H9 (cell line): ENCODE results near the gene PRAMEF14. TPM values are rescaled to one million over a fixed set of nuclear protein-coding genes. Genes with fewer than 3 reads are reported as not detected.
"Not testable (repeated sequence)": the region's sequence is repeated elsewhere in the genome, so short reads cannot be mapped to it uniquely, and the experiment has no call there.

ENCODE experiments used
- DNase-seq: peaks from one replicate; pipeline ENCODE4 v3.0.0-alpha.2; 2017
- H2AFZ ChIP-seq: one replicate; pipeline ENCODE4 v1.6.1; 2013; ENCODE audit warnings: mild to moderate bottlenecking, low read length, control low read depth, moderate library complexity
- H2AK5ac ChIP-seq: 2 replicates; pipeline ENCODE4 v1.6.1; 2013; ENCODE audit warnings: low read length, control low read depth, mixed read lengths; ENCODE audit not compliant: insufficient read length
- H2BK120ac ChIP-seq: one replicate; pipeline ENCODE4 v1.6.1; 2013; ENCODE audit warnings: low read depth, mild to moderate bottlenecking, low read length, control low read depth, inconsistent platforms; ENCODE audit not compliant: poor library complexity, severe bottlenecking
- H2BK12ac ChIP-seq: 2 replicates; pipeline ENCODE4 v1.6.1; 2013; ENCODE audit warnings: low read length, control low read depth, mixed read lengths, low read depth; ENCODE audit not compliant: insufficient read length
- H2BK15ac ChIP-seq: 2 replicates; pipeline ENCODE4 v1.6.1; 2013; ENCODE audit warnings: low read depth, low read length, control low read depth
- H2BK20ac ChIP-seq: one replicate; pipeline ENCODE4 v1.6.1; 2013; ENCODE audit warnings: low read depth, mild to moderate bottlenecking, low read length, control low read depth, inconsistent platforms; ENCODE audit not compliant: poor library complexity, severe bottlenecking
- H2BK5ac ChIP-seq: 2 replicates; pipeline ENCODE4 v1.6.1; 2013; ENCODE audit warnings: low read length, control low read depth, mixed read lengths; ENCODE audit not compliant: insufficient read length
- H3K14ac ChIP-seq: 2 replicates; pipeline ENCODE4 v1.6.1; 2013; ENCODE audit warnings: low read length, control low read depth; ENCODE audit not compliant: insufficient read depth
- H3K18ac ChIP-seq: 2 replicates; pipeline ENCODE4 v1.6.1; 2013; ENCODE audit warnings: low read depth, mild to moderate bottlenecking, mixed read lengths, low read length, control low read depth; ENCODE audit not compliant: insufficient read length
- H3K23ac ChIP-seq: 2 replicates; pipeline ENCODE4 v1.6.1; 2013; ENCODE audit warnings: low read length, control low read depth, mixed read lengths, low read depth; ENCODE audit not compliant: insufficient read length
- H3K23me2 ChIP-seq: 2 replicates; pipeline ENCODE4 v1.6.1; 2013; ENCODE audit warnings: low read depth, mild to moderate bottlenecking, mixed read lengths, low read length, control low read depth; ENCODE audit not compliant: insufficient read length, poor library complexity, severe bottlenecking
- H3K27ac ChIP-seq: 2 replicates; pipeline ENCODE4 v1.5.1; 2013; ENCODE audit warnings: low read length, control low read depth, mixed read lengths, low read depth; ENCODE audit not compliant: insufficient read length
- H3K27me3 ChIP-seq: 2 replicates; pipeline ENCODE4 v1.6.1; 2013; ENCODE audit warnings: low read length, control low read depth, inconsistent platforms; ENCODE audit not compliant: insufficient read depth
- H3K4ac ChIP-seq: 2 replicates; pipeline ENCODE4 v1.6.1; 2013; ENCODE audit warnings: low read depth, mild to moderate bottlenecking, control low read depth, inconsistent platforms, low read length, moderate library complexity
- H3K4me1 ChIP-seq: 2 replicates; pipeline ENCODE4 v1.6.1; 2013; ENCODE audit warnings: low read length, control low read depth, inconsistent platforms; ENCODE audit not compliant: insufficient read depth
- H3K4me2 ChIP-seq: 2 replicates; pipeline ENCODE4 v1.6.1; 2013; ENCODE audit warnings: low read length, control low read depth, mixed read lengths; ENCODE audit not compliant: insufficient read length, insufficient read depth
- H3K56ac ChIP-seq: 2 replicates; pipeline ENCODE4 v1.6.1; 2013; ENCODE audit warnings: low read depth, mild to moderate bottlenecking, mixed read lengths, low read length, control low read depth; ENCODE audit not compliant: insufficient read length
- H3K79me1 ChIP-seq: 2 replicates; pipeline ENCODE4 v1.6.1; 2013; ENCODE audit warnings: low read depth, mild to moderate bottlenecking, moderate library complexity, low read length, control low read depth, inconsistent platforms; ENCODE audit not compliant: insufficient read depth, poor library complexity, severe bottlenecking
- H3K79me2 ChIP-seq: 2 replicates; pipeline ENCODE4 v1.6.1; 2013; ENCODE audit warnings: low read length, control low read depth, inconsistent platforms; ENCODE audit not compliant: insufficient read depth
- H3K9ac ChIP-seq: 2 replicates; pipeline ENCODE4 v1.6.1; 2013; ENCODE audit warnings: low read length, control low read depth, mixed read lengths; ENCODE audit not compliant: insufficient read length; ENCODE audit errors: extremely low read depth
- H3K9me3 ChIP-seq: one replicate; pipeline ENCODE4 v1.6.1; 2013; ENCODE audit warnings: low read depth, low read length, inconsistent platforms; ENCODE audit not compliant: control insufficient read depth
- H3T11ph ChIP-seq: one replicate; pipeline ENCODE4 v1.6.1; 2013; ENCODE audit warnings: mild to moderate bottlenecking, low read length, control low read depth, inconsistent platforms
- H4K20me1 ChIP-seq: one replicate; pipeline ENCODE4 v1.6.1; 2013; ENCODE audit not compliant: control insufficient read depth, insufficient read length, insufficient read depth
- H4K5ac ChIP-seq: 2 replicates; pipeline ENCODE4 v1.6.1; 2013; ENCODE audit warnings: low read depth, mild to moderate bottlenecking, mixed read lengths, low read length, control low read depth; ENCODE audit not compliant: insufficient read length
- H4K8ac ChIP-seq: replicated peaks from 2 replicates; pipeline ENCODE4 v1.6.1; 2013; ENCODE audit warnings: low read length, control low read depth, mixed read lengths, low read depth; ENCODE audit not compliant: insufficient read length
- H4K91ac ChIP-seq: 2 replicates; pipeline ENCODE4 v1.6.1; 2013; ENCODE audit warnings: low read depth, mild to moderate bottlenecking, moderate library complexity, mixed read lengths, low read length, control low read depth; ENCODE audit not compliant: insufficient read length
- H3K27ac Mint-ChIP-seq, 3 experiments: 2 replicates in 2 of 3; 3 replicates in 1 of 3; pipeline ENCODE4 v1.8.0; 2020 to 2021; ENCODE audit warnings: mixed read lengths in 3 of 3, mild to moderate bottlenecking in 1 of 3, moderate library complexity in 1 of 3
- H3K27me3 Mint-ChIP-seq: 2 replicates; pipeline ENCODE4 v1.8.0; 2021; ENCODE audit warnings: low read depth, mild to moderate bottlenecking, moderate library complexity, mixed read lengths
- H3K36me3 Mint-ChIP-seq, 3 experiments: 2 replicates in 2 of 3; 3 replicates in 1 of 3; pipeline ENCODE4 v1.8.0; 2020 to 2021; ENCODE audit warnings: low read depth in 3 of 3, mixed read lengths in 3 of 3; ENCODE audit not compliant: insufficient read depth in 1 of 3
- H3K4me1 Mint-ChIP-seq, 2 experiments: 2 replicates each; pipeline ENCODE4 v1.8.0; 2020; ENCODE audit warnings: mixed read lengths in 2 of 2
- H3K4me3 Mint-ChIP-seq, 2 experiments: 2 replicates in 1 of 2; 3 replicates in 1 of 2; pipeline ENCODE4 v1.8.0; 2020 to 2021; ENCODE audit warnings: mild to moderate bottlenecking in 2 of 2, mixed read lengths in 2 of 2, moderate library complexity in 1 of 2
- H3K9me3 Mint-ChIP-seq, 2 experiments: 2 replicates in 1 of 2; 3 replicates in 1 of 2; pipeline ENCODE4 v1.8.0; 2020; ENCODE audit warnings: mild to moderate bottlenecking in 2 of 2, mixed read lengths in 2 of 2, moderate library complexity in 1 of 2
- WGBS: extraction: QIAGEN DNeasy Blood & Tissue Kit; methylation state at CpG from one replicate; pipeline ENCODE4 v1.1.7; 2013; ENCODE audit warnings: missing lambda C conversion rate, low lambda C conversion rate, mixed read lengths; ENCODE audit not compliant: insufficient read length; ENCODE audit errors: extremely low coverage; 5-methylcytosine and 5-hydroxymethylcytosine counted together
- total RNA-seq: library from RNA; stranded (reverse); gene quantifications from 2 replicates; pipeline ENCODE4 v1.2.1, GENCODE V29; 2021
- TF ChIP-seq, protein P1 (sequence below): fragments of 200-600 bp; sonication (generic); conservative IDR thresholded peaks from 3 replicates; pipeline ENCODE4 v1.8.0; 2021; ENCODE audit warnings: antibody characterized with exemption, mild to moderate bottlenecking

PRAMEF14 gene
- total RNA-seq, 1 experiment from 2014 or later = not detected

- not testable (repeated sequence) for H3K18ac ChIP-seq, H3K27me3 ChIP-seq, H2AFZ ChIP-seq, H3K4ac ChIP-seq, H3K27ac Mint-ChIP-seq, H3K56ac ChIP-seq, H4K5ac ChIP-seq, H3K4me2 ChIP-seq, H2BK12ac ChIP-seq, H3K4me3 Mint-ChIP-seq, H2AK5ac ChIP-seq, H3K23ac ChIP-seq, H2BK15ac ChIP-seq, H4K20me1 ChIP-seq, H4K91ac ChIP-seq, DNase-seq, H3K79me2 ChIP-seq, H2BK120ac ChIP-seq, H3K9me3 ChIP-seq, H3K27ac ChIP-seq, H3K27me3 Mint-ChIP-seq, H3T11ph ChIP-seq, H2BK5ac ChIP-seq, H3K23me2 ChIP-seq, H3K14ac ChIP-seq, H3K36me3 Mint-ChIP-seq, H4K8ac ChIP-seq, H3K4me1 ChIP-seq, H3K79me1 ChIP-seq, H3K4me1 Mint-ChIP-seq, H2BK20ac ChIP-seq, H3K9ac ChIP-seq
- TF ChIP-seq, protein P1, sequence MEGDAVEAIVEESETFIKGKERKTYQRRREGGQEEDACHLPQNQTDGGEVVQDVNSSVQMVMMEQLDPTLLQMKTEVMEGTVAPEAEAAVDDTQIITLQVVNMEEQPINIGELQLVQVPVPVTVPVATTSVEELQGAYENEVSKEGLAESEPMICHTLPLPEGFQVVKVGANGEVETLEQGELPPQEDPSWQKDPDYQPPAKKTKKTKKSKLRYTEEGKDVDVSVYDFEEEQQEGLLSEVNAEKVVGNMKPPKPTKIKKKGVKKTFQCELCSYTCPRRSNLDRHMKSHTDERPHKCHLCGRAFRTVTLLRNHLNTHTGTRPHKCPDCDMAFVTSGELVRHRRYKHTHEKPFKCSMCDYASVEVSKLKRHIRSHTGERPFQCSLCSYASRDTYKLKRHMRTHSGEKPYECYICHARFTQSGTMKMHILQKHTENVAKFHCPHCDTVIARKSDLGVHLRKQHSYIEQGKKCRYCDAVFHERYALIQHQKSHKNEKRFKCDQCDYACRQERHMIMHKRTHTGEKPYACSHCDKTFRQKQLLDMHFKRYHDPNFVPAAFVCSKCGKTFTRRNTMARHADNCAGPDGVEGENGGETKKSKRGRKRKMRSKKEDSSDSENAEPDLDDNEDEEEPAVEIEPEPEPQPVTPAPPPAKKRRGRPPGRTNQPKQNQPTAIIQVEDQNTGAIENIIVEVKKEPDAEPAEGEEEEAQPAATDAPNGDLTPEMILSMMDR = peak; percentile 32; the same call in 2 of the 3 replicates
- H3K9me3 Mint-ChIP-seq = peaks cover 18 to 27% of the 10 kb centered on the region in 2 experiments
- WGBS = no CpG with 5 or more reads among the region's 9 CpGs
Observed at GRCh38 chr1:13354475-13354874, 7.5 kb upstream of the PRAMEF14 start.

DNA sequence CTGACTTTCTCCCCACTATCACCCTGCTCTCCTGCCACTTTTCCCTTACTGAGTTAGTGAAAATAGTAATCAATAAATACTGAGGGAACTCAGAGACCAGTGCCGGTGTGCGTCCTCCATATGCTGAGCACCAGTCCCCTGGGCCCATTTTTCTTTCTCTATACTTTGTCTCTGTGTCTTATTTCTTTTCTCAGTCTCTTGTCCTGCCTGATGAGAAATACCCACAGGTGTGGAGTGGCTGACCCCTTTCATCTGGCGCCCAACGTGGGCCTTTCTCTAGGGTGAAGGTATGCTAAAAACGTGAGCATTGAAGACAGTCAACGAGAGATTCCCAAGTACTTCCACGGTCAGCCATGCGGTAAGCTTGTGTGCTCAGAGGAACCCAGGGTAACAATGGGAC lies 6.5 kb upstream of the PRAMEF14 start:
- not testable (repeated sequence) for H4K8ac ChIP-seq, H3K9ac ChIP-seq, H4K20me1 ChIP-seq, H3K36me3 Mint-ChIP-seq, H3T11ph ChIP-seq, H3K9me3 ChIP-seq, H3K79me1 ChIP-seq, H3K23ac ChIP-seq, H3K4me1 Mint-ChIP-seq, H4K91ac ChIP-seq, H3K27ac Mint-ChIP-seq, H3K79me2 ChIP-seq, H2BK12ac ChIP-seq, DNase-seq, H3K27me3 ChIP-seq, H2AFZ ChIP-seq, H3K27ac ChIP-seq, H2BK5ac ChIP-seq, H2BK20ac ChIP-seq, H3K18ac ChIP-seq, H2AK5ac ChIP-seq, H3K56ac ChIP-seq, H3K4ac ChIP-seq, H3K4me3 Mint-ChIP-seq, H4K5ac ChIP-seq, H2BK15ac ChIP-seq, H3K4me2 ChIP-seq, H3K4me1 ChIP-seq, H2BK120ac ChIP-seq, H3K23me2 ChIP-seq, H3K27me3 Mint-ChIP-seq, H3K14ac ChIP-seq
- peaks cover 21 to 34% of the 10 kb centered on the region in 2 experiments for H3K9me3 Mint-ChIP-seq
- WGBS = no CpG with 5 or more reads among the region's 8 CpGs
